GM13977 (cell line): ENCODE measurements around the gene MAP3K4.

Experiments used
- DNase-seq: peaks from one replicate; pipeline ENCODE4 v3.0.0; 2012; ENCODE audit warnings: low spot score
- in situ Hi-C: fragments of 300-500 bp; cut with MboI; formaldehyde crosslinking; loops from one replicate; pipeline ENCODE4 v1.12.0; 2022; ENCODE audit warnings: low sequenced_read_pairs, low pct_unique_long_range_greater_than_20kb, mixed read lengths, inconsistent platforms; ENCODE audit not compliant: unreplicated experiment
- TF ChIP-seq, protein P1 (sequence below): IDR thresholded peaks from 2 replicates; pipeline ENCODE4 v1.5.1; 2012; ENCODE audit warnings: mild to moderate bottlenecking, control low read depth; ENCODE audit not compliant: insufficient read depth; ENCODE audit errors: extremely low read depth, missing control alignments

MAP3K4 gene

DNA sequence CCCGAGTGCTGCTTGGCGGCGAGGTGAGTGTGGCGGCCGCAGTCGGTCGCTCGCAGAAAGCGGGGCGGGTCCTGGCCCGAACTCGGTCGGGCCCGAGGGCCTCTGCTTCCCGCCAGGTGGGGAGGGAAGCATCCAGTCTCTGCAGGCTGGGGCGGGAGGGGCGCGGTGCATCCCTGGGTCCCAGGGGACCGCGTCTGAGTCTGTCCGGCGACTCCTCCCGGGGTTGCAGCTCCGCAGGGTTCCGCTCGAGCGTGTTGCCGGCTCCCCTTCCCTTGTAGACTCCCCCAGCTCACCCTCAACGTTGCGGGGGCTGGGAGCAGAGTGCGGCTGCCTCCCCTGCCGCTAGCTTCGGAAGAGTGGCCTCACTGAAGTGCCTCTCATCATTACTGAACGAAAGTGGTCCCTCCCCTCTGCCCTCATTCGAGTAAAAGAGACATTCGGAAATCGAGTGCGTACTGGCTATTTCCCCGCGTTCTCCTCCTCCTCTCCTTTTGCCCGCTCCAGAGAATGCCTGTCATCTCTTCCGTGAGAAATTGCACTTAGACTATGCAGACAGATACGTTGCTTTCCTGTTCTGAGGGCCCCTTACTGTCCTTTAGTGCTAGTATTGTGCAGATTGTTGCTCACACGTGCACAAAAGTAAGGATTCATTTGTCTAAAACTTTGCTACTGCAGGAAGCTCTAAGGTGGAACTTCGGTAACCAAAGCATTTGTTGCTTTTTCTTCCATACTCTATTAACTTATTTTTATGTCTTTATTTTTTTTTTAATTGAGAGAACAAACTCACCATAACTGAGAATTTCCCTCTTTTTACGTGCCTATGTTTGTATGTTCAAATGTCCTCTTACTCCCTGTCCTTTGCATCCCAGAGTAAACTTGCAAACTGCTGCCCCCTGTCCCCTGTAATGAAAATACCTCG, 751 bp downstream of the MAP3K4 start:
- peak; percentile 54 for DNase-seq
- in situ Hi-C loops = no loop called here
- TF ChIP-seq, protein P1, sequence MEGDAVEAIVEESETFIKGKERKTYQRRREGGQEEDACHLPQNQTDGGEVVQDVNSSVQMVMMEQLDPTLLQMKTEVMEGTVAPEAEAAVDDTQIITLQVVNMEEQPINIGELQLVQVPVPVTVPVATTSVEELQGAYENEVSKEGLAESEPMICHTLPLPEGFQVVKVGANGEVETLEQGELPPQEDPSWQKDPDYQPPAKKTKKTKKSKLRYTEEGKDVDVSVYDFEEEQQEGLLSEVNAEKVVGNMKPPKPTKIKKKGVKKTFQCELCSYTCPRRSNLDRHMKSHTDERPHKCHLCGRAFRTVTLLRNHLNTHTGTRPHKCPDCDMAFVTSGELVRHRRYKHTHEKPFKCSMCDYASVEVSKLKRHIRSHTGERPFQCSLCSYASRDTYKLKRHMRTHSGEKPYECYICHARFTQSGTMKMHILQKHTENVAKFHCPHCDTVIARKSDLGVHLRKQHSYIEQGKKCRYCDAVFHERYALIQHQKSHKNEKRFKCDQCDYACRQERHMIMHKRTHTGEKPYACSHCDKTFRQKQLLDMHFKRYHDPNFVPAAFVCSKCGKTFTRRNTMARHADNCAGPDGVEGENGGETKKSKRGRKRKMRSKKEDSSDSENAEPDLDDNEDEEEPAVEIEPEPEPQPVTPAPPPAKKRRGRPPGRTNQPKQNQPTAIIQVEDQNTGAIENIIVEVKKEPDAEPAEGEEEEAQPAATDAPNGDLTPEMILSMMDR = peak; percentile 61

GRCh38 chr6:160992980-160993314, 1.4 kb downstream of the MAP3K4 start:
- no peak for DNase-seq
- in situ Hi-C loops = no loop called here
- TF ChIP-seq, protein P1 = no peak

DNA sequence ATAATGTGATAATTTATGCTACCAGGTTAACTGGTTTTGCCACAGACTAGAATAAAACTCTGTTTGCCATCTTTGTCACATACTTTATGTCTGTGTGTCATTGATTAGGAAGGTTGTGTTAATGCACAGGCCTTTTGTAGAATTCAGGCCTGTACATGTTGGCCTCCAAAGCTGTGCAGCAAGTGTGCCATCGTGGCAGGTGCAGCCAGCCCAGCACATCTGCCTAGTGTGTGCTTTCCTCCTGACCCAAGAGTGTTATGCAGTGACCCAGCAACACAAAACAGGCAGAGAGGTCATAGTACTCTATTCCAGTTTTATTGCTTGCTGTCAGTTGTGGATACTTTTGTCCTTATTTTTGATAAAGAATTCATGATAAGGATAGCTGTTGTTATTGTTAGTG, 3.7 kb downstream of the MAP3K4 start:
- in situ Hi-C loops = no loop called here
- DNase-seq = no peak

DNA sequence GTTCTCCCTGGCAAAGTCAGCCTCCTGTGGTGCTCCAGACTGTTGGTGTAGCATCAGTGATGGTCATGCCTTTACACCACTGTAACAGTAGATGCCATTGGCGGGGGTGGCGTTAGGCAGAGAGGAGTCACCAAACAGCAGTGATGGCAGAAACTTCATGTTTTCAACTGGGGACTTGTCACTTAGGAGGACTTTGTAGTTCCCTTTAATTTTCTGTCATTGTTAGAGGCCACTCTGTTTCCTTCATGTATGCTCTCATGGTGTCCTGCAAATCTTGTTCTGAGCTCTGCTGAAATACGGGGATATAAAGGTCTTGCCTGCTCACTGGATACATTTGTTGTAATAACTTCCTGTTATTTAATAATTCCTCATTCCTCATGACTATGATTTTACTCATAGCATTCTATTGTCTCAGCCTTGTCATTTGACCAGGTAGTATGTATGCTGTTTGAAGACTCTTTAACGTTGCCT, 4.6 kb downstream of the MAP3K4 start:
- TF ChIP-seq, protein P1 = no peak
- no peak for DNase-seq
- in situ Hi-C loops = no loop called here

More for the DNA sequence above, 3.7 kb downstream of the MAP3K4 start:
- TF ChIP-seq, protein P1 = no peak

DNA sequence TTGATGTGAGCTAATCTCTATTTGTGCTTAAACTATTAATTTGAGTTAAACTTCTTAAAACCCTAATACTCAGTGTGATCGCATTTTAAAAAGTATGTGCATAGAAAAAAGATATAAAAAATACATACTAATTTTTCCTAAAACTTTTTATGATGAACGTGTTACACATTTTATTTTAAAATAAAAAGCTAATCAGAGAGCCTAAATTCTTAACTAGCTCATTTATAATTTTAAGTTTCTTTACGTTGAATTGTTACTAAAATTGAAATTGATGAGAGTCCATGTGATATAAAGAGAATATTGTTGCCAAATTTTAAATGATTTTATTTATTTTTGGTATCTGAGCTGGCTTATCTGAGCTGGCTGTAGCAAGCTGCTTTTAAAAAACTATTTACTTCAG, 6.6 kb downstream of the MAP3K4 start:
- TF ChIP-seq, protein P1 = no peak
- in situ Hi-C loops = no loop called here
- DNase-seq = no peak

GRCh38 chr6:160998766-160999165, 7.2 kb downstream of the MAP3K4 start:
- TF ChIP-seq, protein P1 = no peak
- in situ Hi-C loops = no loop called here
- no peak for DNase-seq
